ENCODE data around the gene ARHGAP6. TPM values are rescaled to one million over a fixed set of nuclear protein-coding genes. Genes with fewer than 3 reads are reported as not detected.

The ARHGAP6 gene
- total and polyA plus RNA-seq, 2 donors (not counting 3 experiments of a cell fraction or from before 2014, with no cell fraction given): 0.69 to 0.83 TPM

DNA sequence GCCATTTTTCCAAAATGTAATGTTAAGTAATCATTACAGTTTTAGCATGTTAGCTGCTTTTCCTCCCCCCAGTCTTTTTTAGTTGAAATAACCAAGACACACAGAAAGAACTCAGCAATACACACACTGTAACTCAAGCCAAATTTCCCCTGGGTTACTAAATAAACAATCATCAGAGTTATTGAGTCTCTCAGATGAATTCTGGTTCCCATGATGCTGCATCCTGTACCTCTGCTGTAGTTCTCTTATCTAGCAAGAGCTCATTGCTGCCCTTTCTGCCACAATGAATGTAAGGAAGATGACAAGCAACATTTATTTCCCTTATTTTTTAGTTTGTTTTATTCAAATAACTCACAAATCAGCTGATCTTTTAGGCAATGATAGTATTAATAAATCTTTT is 185.1 kb downstream of the ARHGAP6 start:
- CTCF ChIA-PET: interaction anchor here (1.8 kb wide), 1 partner anchor 100 kb away, joined by 7 read pairs; no protein-coding TSS in a partner anchor
- H3K9me1 ChIP-seq (replicated peaks; ENCODE audit: control insufficient read depth, extremely low read depth, insufficient read depth, low read length): no peaks in the 10 kb centered on the region
- intact Hi-C loops (cut with micrococcal nuclease) (no loop called here), dilution Hi-C loops (cut with MboI; ENCODE audit: extremely low pct_ligation_motif_present, low sequenced_read_pairs) (no loop called here)
- no peaks in the 10 kb centered on the region for H3K79me2 ChIP-seq (ENCODE audit: control insufficient read depth, insufficient read depth, low read length)
- H2AFZ ChIP-seq (ENCODE audit: low read depth, low read length): no peak overlapping the region
- POLR2A ChIA-PET: no interaction called here
- no peaks in the 10 kb centered on the region for H3K9me3 ChIP-seq (replicated peaks; ENCODE audit: control insufficient read depth, insufficient read depth, low read length)
- FAIRE-seq (no peak), DNase-seq (ENCODE audit: low read depth, low spot score) (peak; percentile 70)
- H3K4me3 ChIP-seq (replicated peaks in 1 of 3; ENCODE audit: insufficient read depth in 1 of 3, low read depth in 1 of 3, low read length in 3 of 3): no peak overlapping the region
- H3K4me2 ChIP-seq (ENCODE audit: insufficient read depth, low read length): no peak overlapping the region
- no TSS peak for BruUV-seq (replicated peaks)
- H3K36me3 ChIP-seq (ENCODE audit: control insufficient read depth in 2 of 2, extremely low read depth in 1 of 2, insufficient read depth in 2 of 2, low read length in 2 of 2): no peaks in the 10 kb centered on the region
- H3K4me1 ChIP-seq (ENCODE audit: control insufficient read depth, extremely low read depth, insufficient read depth, low read length): no peaks in the 10 kb centered on the region
- TF ChIP-seq GATA2 (IDR thresholded peaks at IDR 0.05; ENCODE audit: insufficient read depth, insufficient read length, low read depth, low read length) (no peak), FOS (IDR thresholded peaks at IDR 0.05; ENCODE audit: borderline replicate concordance, insufficient read depth, low read length) (no peak), JUN (IDR thresholded peaks at IDR 0.05; ENCODE audit: borderline replicate concordance, insufficient read depth, insufficient read length, low read depth) (no peak), POLR2A (IDR thresholded peaks at IDR 0.05; ENCODE audit: low read depth, low read length) (no peak), POLR2AphosphoS5 (IDR thresholded peaks at IDR 0.05; ENCODE audit: insufficient read depth, low read depth, low read length) (no peak), EZH2 (IDR thresholded peaks at IDR 0.05; ENCODE audit: borderline replicate concordance, low read depth, low read length, severe bottlenecking) (no peak), MYC (IDR thresholded peaks at IDR 0.05; ENCODE audit: low read depth, low read length) (no peak)
- TF ChIP-seq, protein P1, sequence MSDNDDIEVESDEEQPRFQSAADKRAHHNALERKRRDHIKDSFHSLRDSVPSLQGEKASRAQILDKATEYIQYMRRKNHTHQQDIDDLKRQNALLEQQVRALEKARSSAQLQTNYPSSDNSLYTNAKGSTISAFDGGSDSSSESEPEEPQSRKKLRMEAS (IDR thresholded peaks at IDR 0.05; ENCODE audit: insufficient read depth, insufficient read length): no peak
- TF ChIP-seq, protein P2, sequence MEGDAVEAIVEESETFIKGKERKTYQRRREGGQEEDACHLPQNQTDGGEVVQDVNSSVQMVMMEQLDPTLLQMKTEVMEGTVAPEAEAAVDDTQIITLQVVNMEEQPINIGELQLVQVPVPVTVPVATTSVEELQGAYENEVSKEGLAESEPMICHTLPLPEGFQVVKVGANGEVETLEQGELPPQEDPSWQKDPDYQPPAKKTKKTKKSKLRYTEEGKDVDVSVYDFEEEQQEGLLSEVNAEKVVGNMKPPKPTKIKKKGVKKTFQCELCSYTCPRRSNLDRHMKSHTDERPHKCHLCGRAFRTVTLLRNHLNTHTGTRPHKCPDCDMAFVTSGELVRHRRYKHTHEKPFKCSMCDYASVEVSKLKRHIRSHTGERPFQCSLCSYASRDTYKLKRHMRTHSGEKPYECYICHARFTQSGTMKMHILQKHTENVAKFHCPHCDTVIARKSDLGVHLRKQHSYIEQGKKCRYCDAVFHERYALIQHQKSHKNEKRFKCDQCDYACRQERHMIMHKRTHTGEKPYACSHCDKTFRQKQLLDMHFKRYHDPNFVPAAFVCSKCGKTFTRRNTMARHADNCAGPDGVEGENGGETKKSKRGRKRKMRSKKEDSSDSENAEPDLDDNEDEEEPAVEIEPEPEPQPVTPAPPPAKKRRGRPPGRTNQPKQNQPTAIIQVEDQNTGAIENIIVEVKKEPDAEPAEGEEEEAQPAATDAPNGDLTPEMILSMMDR (IDR thresholded peaks at IDR 0.05; ENCODE audit: extremely low read depth in 1 of 2, insufficient read depth in 1 of 2, low read depth in 1 of 2, low read length in 2 of 2): no peak
- H4K20me1 ChIP-seq (replicated peaks; ENCODE audit: control insufficient read depth, extremely low read depth, insufficient read depth, low read length): no peaks in the 10 kb centered on the region
- no peak overlapping the region for H3K9ac ChIP-seq (replicated peaks; ENCODE audit: extremely low read depth, insufficient read depth, low read length)
- H3K27ac ChIP-seq (ENCODE audit: insufficient read depth, low read depth, low read length): no peak overlapping the region
- H3K27me3 ChIP-seq (ENCODE audit: control insufficient read depth in 2 of 2, insufficient read depth in 2 of 2, low read length in 2 of 2): no peaks in the 10 kb centered on the region
